ENCODE measurements around the gene MAGEA11. TPM values are rescaled to one million over a fixed set of nuclear protein-coding genes. Genes with fewer than 3 reads are reported as not detected.

Gene MAGEA11
- total and polyA plus RNA-seq, 4 donors, result not detected

- TF ChIP-seq CTCF (IDR thresholded peaks at IDR 0.05; ENCODE audit: control extremely low read depth, extremely low read depth), result no peak
- H3K9ac ChIP-seq (ENCODE audit: insufficient read depth in 1 of 2, low read length in 2 of 2), result no peak overlapping the region
- H3K27ac ChIP-seq (ENCODE audit: low read depth in 1 of 2, low read length in 1 of 2), result no peak overlapping the region
- no peak overlapping the region for H3K4me3 ChIP-seq
- no peaks in the 10 kb centered on the region for H3K36me3 ChIP-seq (ENCODE audit: control insufficient read depth in 4 of 4, insufficient read depth in 4 of 4, low read length in 4 of 4)
- WGBS, 2 donors, result 55 to 73% methylated on average over 2 of the region's 2 CpGs
- H3K4me1 ChIP-seq (ENCODE audit: control insufficient read depth in 5 of 5, insufficient read depth in 5 of 5, low read length in 5 of 5), result no peaks in the 10 kb centered on the region
- ATAC-seq (ENCODE audit: insufficient read depth, low FRiP score) (no peak), DNase-seq (no peak)
- peaks cover 0 to 5% (median 2%) of the 10 kb centered on the region in 4 donors for H3K9me3 ChIP-seq (ENCODE audit: control insufficient read depth in 4 of 4, insufficient read depth in 3 of 4, low read length in 3 of 4)
- H3K27me3 ChIP-seq (ENCODE audit: control insufficient read depth in 3 of 3, insufficient read depth in 3 of 3, low read length in 2 of 3), result no peaks in the 10 kb centered on the region
Measured at GRCh38 chrX:149699761-149700160, 12.1 kb upstream of the MAGEA11 start.

DNA sequence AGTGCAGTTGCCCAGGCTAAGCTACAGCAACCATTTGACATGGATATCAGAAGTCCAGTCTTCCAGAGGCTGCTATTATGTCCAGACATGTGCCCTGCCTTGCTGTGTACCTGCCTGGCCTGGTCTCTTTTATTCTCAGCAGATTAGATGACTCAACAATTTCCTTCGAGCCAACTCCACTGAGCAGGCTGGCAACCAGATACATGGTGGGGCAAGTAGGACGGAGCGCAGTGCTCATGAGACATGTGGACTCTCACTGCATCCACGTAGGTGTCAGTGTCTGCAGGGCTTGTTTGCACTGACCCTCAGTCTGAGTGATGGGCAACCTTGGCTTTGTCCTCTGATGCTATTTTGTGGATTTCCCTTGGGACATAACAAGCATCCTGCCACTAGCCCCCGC, 7.2 kb upstream of the MAGEA11 start:
- DNase-seq (no peak), ATAC-seq (ENCODE audit: insufficient read depth, low FRiP score) (no peak)
- Histone ChIP-seq H3K36me3 (ENCODE audit: control insufficient read depth in 4 of 4, insufficient read depth in 4 of 4, low read length in 4 of 4) (no peaks in the 10 kb centered on the region), H3K27me3 (ENCODE audit: control insufficient read depth in 3 of 3, insufficient read depth in 3 of 3, low read length in 2 of 3) (peaks cover 0 to 2% (median 0%) of the 10 kb centered on the region in 3 donors), H3K9me3 (ENCODE audit: control insufficient read depth in 4 of 4, insufficient read depth in 3 of 4, low read length in 3 of 4) (peaks cover 0 to 2% (median 1%) of the 10 kb centered on the region in 4 donors), H3K4me3 (no peak overlapping the region), H3K9ac (ENCODE audit: insufficient read depth in 1 of 2, low read length in 2 of 2) (no peak overlapping the region), H3K4me1 (ENCODE audit: control insufficient read depth in 5 of 5, insufficient read depth in 5 of 5, low read length in 5 of 5) (no peaks in the 10 kb centered on the region), H3K27ac (ENCODE audit: low read depth in 1 of 2, low read length in 1 of 2) (no peak overlapping the region)
- TF ChIP-seq CTCF (IDR thresholded peaks at IDR 0.05; ENCODE audit: control extremely low read depth, extremely low read depth), result no peak
- 76 to 89% methylated on average over 5 of the region's 5 CpGs for WGBS, 2 donors

DNA sequence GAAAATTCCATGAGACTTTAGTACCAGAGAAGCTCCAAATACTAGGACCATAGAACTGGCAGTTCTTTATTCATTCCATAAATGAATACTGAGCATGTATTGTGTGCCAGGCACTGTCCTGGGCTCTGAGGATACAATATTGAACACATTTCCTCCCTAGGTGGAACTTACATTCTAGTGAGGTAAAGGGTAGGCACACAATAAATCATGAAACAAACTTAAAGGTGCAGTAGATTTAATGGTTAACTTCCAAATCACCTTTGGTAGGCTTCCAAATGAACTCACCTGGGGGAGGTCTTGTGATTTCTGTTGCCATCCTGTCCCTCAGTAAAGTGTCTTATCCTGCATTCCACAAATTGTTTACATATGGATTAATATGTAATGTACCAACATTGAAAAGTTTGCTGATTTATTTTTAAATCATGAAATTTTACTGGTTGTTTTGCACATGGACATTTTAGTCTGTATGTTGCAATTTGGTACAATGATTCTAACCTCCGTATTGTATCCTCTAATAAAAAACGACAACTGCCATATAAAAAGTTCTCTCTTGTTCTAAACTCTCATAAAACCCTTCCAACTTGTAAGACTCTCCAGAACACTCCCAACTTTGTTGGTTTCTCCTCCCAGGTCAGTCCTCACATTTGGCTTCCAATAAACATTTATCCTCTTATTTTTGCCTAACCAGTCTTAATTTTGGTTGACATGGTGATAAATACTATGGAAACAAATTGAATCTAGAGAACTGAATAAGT, 4.5 kb upstream of the MAGEA11 start:
- 62 to 88% methylated on average over 2 of the region's 2 CpGs for WGBS, 2 donors
- Histone ChIP-seq H3K9ac (ENCODE audit: insufficient read depth in 1 of 2, low read length in 2 of 2) (no peak overlapping the region), H3K9me3 (ENCODE audit: control insufficient read depth in 4 of 4, insufficient read depth in 3 of 4, low read length in 3 of 4) (peaks cover 0 to 2% (median 1%) of the 10 kb centered on the region in 4 donors), H3K36me3 (ENCODE audit: control insufficient read depth in 4 of 4, insufficient read depth in 4 of 4, low read length in 4 of 4) (no peaks in the 10 kb centered on the region), H3K27ac (ENCODE audit: low read depth in 1 of 2, low read length in 1 of 2) (no peak overlapping the region), H3K27me3 (ENCODE audit: control insufficient read depth in 3 of 3, insufficient read depth in 3 of 3, low read length in 2 of 3) (peaks cover 0 to 2% (median 0%) of the 10 kb centered on the region in 3 donors), H3K4me1 (ENCODE audit: control insufficient read depth in 5 of 5, insufficient read depth in 5 of 5, low read length in 5 of 5) (no peaks in the 10 kb centered on the region), H3K4me3 (no peak overlapping the region)
- DNase-seq, result no peak
- no peak for ATAC-seq (ENCODE audit: insufficient read depth, low FRiP score)
- no peak for TF ChIP-seq CTCF (IDR thresholded peaks at IDR 0.05; ENCODE audit: control extremely low read depth, extremely low read depth)
